HG02678 (cell line): Measurements from ENCODE around the gene CBX4.
A peak's percentile ranks its signal among the peaks of the same experiment; 100 is the strongest.

Experiments
- ATAC-seq: cut with Tn5 transposase; IDR thresholded peaks from one replicate; pipeline ENCODE4 v1.9.1; 2021; ENCODE audit warnings: mild to moderate bottlenecking, moderate library complexity; ENCODE audit not compliant: unreplicated experiment

Gene CBX4

GRCh38 chr17:79842656-79843473, 3.6 kb upstream of the CBX4 start:
- ATAC-seq, result no peak

GRCh38 chr17:79842136-79842655, 3.0 kb upstream of the CBX4 start:
- ATAC-seq, result no peak

GRCh38 chr17:79841369-79842135, 2.3 kb upstream of the CBX4 start:
- no peak for ATAC-seq

- no peak for ATAC-seq
Observed at GRCh38 chr17:79840989-79841286, 1.7 kb upstream of the CBX4 start.

GRCh38 chr17:79840269-79840988, 1.2 kb upstream of the CBX4 start:
- no peak for ATAC-seq

- ATAC-seq, result peak; percentile 23
Observed at GRCh38 chr17:79838522-79839274, 542 bp downstream of the CBX4 start.

- ATAC-seq, result no peak
Observed at GRCh38 chr17:79837888-79838521, 1.2 kb downstream of the CBX4 start.

- ATAC-seq, result no peak
Observed at GRCh38 chr17:79836972-79837887, 2.0 kb downstream of the CBX4 start.

- ATAC-seq, result no peak
Observed at GRCh38 chr17:79836510-79836971, 2.7 kb downstream of the CBX4 start.

- ATAC-seq, result no peak
Observed at GRCh38 chr17:79835953-79836509, 3.2 kb downstream of the CBX4 start.

- ATAC-seq, result no peak
Observed at GRCh38 chr17:79835470-79835899, 3.8 kb downstream of the CBX4 start.

- ATAC-seq, result no peak
Observed at GRCh38 chr17:79834565-79835469, 4.4 kb downstream of the CBX4 start.

GRCh38 chr17:79833744-79834564, 5.3 kb downstream of the CBX4 start:
- no peak for ATAC-seq

- no peak for ATAC-seq
Observed at GRCh38 chr17:79833110-79833450, 6.2 kb downstream of the CBX4 start.

GRCh38 chr17:79832218-79833109, 6.8 kb downstream of the CBX4 start:
- no peak for ATAC-seq
